Measurements from ENCODE around the gene ISOC2. TPM values are rescaled to one million over a fixed set of nuclear protein-coding genes. Genes with fewer than 3 reads are reported as not detected.

Gene ISOC2
- total and polyA plus RNA-seq, 9 of the 15 experiments (the other 6 are each of a cell fraction or from before 2014, with no cell fraction given), result 1.2 to 229 (median 58.3) TPM

DNA sequence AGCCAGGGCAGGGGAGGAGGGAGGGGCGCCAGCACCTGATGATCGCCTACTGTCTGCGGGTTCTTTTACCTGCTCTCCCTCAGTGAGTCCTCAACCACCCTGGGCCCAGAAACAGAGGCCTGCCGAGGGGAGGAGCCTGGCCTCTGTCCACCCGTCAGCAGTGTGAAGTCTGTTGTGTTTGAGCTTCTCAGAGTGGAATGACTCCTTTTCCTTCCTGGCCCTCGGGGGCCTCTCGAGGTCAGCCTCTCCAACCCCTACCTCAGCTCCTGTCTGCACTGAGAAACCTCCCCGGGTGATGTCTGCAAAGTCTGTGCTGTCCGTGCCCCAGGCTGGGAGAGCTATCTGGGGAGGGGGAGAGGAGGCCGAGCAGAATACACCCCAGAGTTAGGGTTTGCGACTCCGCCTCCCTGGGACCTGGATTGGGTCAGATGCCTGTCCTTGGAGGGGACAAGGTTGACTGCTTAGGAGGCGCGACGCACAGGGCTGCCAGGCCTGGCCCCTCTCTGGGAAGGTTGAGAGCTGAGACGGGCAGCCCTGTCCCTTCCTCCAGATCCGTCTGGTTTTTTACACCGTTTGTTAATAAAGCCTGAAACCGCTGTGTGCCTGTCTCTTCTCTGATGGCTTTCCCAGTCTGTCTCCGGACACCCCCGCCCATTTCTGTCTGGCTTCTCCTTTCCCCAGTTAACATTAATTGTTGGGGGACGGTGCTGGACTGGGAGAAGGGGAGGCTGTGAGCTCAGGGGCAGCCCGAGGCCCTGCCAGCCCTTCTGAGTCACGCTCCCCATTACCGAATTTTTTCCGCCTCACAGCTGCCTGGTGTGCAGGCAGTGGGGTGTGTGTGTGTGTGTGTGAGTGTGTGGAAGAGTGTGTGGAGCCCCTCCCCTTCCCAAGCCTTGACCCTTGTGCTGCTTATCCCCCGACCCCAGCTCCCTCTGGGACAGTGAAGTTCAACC lies 25.8 kb upstream of the ISOC2 start (continued):
- TF ChIP-seq, protein P1, sequence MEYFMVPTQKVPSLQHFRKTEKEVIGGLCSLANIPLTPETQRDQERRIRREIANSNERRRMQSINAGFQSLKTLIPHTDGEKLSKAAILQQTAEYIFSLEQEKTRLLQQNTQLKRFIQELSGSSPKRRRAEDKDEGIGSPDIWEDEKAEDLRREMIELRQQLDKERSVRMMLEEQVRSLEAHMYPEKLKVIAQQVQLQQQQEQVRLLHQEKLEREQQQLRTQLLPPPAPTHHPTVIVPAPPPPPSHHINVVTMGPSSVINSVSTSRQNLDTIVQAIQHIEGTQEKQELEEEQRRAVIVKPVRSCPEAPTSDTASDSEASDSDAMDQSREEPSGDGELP (CRISPR knock-in tag; IDR thresholded peaks at IDR 0.05; ENCODE audit: borderline replicate concordance), result peak; percentile 82; the same call in 1 of the 2 replicates
- TF ChIP-seq NR2C2 (CRISPR knock-in tag; IDR thresholded peaks at IDR 0.05) (no peak), NR2C2 (tag; IDR thresholded peaks at IDR 0.05) (0 out of 2 replicates have a peak, but pooled peaks have one; percentile 17), JUND (IDR thresholded peaks at IDR 0.05; ENCODE audit: borderline replicate concordance, low read depth, low read length) (peak; percentile 79), JUND (tag; IDR thresholded peaks at IDR 0.05; ENCODE audit: borderline replicate concordance, low read depth, low read length) (no peak; the same call in 2 of the 3 replicates), RERE (CRISPR knock-in tag; IDR thresholded peaks at IDR 0.05; ENCODE audit: borderline replicate concordance) (0 out of 2 replicates have a peak, but pooled peaks have one; percentile 61), MBD2 (IDR thresholded peaks at IDR 0.05; ENCODE audit: borderline replicate concordance, low read depth) (no peak), FOSL1 (tag; conservative IDR thresholded peaks at IDR 0.05) (peak; percentile 61), TSHZ1 (CRISPR knock-in tag; IDR thresholded peaks at IDR 0.05) (no peak), USF1 (CRISPR knock-in tag; IDR thresholded peaks at IDR 0.05) (peak; percentile 27; the same call in 1 of the 2 replicates), OTX1 (CRISPR knock-in tag; IDR thresholded peaks at IDR 0.05) (no peak), ZNF589 (CRISPR knock-in tag; IDR thresholded peaks at IDR 0.05; ENCODE audit: low read depth) (no peak), ZNF696 (CRISPR knock-in tag; conservative IDR thresholded peaks at IDR 0.05) (no peak)
- TF ChIP-seq, protein P2, sequence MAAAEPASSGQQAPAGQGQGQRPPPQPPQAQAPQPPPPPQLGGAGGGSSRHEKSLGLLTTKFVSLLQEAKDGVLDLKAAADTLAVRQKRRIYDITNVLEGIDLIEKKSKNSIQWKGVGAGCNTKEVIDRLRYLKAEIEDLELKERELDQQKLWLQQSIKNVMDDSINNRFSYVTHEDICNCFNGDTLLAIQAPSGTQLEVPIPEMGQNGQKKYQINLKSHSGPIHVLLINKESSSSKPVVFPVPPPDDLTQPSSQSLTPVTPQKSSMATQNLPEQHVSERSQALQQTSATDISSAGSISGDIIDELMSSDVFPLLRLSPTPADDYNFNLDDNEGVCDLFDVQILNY (CRISPR knock-in tag; IDR thresholded peaks at IDR 0.05), result no peak
